Activated CD4-positive, alpha-beta T cell treated with anti-CD3 and anti-CD28 coated beads, Interleukin-10, Interleukin-2, amounts not matched to agents 100 ng/mL and 50 ng/mL, durations not matched to agents 16 hours and 8 hours (primary cell): Measurements from ENCODE around the gene TPRN.

Experiments used
- DNase-seq: peaks from one replicate; pipeline ENCODE4 v3.0.0-alpha.2; 2020

TPRN gene

DNA sequence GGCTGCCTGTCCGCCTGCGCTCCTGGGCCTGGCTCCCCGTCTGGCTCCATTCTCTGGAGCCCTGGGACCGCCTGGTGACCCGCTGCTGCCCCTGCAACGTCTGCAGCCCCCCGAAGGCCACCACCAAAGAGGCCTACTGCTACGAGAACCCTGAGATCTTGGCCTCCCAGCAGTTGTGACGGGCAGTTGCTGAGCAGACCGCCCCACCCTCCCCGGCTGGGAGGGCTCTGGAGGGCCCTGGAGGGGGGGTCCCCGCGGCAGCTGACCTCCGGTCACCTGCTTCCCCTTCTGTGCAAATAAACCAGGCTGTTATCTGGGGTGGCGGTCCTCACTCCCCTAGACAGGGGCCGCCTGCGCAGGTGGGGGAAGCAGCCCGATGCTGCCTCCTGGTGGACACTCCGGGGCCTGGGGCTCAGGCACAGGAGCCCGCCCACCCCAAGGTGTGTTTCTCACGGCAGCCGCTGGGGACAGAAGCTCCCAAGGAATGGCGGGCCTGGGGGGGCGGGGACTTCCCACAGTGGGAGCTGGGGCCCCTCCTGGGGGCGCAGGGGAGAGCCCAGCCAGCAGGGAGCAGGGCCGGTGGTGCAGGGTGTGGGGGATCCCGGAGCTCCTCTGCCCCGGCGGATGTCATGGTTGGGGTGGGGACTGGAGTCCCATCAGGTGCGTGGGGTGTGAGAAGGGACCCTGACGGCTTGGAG lies 35.8 kb upstream of the TPRN start:
- peak; percentile 93 for DNase-seq

DNA sequence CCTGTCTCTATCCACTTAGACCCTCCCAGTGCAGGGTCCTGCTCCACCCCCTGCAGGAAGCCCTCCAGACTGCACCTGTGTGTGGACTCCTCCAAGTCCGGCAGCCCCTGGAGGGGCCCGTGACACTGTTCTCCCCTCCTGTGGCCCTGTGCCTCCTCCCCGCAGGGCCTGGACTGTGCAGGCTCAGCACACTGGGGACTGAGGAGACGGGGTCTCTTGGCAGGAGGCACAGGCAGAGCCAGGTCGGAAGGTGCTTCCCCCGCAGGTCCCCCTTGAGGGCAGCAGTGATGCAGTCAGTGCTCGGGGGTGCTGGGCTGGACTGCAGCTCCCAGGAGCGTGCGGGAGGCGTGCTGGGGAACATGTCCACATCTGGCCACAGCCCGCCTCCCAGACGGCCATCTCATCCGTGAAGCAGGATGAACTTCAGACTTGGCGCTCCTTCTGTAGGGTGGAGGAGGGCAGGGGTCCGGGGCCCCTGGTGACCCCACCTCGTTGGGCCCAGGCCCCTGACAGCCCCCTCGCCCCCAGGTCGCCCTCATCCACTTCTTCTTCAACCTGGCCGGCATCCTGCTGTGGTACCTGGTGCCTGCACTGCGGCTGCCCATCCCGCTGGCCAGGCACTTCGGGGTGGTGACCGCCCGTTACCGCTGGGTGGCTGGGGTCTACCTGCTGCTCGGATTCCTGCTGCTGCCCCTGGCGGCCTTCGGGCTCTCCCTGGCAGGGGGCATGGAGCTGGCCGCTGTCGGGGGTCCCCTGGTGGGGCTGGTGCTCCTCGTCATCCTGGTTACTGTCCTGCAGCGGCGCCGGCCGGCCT lies 35.1 kb upstream of the TPRN start:
- DNase-seq: no peak

DNA sequence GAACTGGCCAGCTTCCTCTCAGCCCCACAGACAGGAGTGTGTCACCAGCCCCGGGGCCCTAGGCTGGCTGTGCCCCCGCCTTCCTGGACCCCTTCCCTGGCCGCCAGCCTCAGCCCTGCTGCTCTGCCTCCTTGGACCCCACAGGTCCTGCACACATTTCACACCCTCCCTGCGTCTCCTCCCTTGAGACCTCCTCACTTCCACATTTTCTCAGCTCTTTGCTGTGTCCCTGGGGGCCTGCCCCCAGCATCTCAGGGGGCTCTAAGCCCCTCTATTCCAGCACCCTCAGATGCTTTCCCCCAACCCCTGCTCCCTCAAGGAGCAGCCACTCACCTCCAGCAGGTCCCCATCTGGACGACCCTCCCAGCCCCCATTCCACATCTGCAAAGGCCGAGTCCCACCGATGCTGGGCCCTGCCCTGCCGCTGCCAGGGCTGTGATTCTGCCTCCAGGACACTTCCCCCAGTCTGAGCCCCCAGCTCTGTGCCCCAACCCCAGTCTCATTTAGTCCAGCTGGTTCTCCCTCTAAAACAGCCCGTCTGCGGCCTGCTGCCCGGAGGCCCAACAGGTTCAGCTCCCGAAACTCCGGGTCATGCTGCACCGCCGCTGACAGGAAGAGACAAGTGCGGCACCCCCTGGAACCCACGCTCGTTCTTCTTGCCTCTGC lies 34.4 kb upstream of the TPRN start:
- DNase-seq: no peak

DNA sequence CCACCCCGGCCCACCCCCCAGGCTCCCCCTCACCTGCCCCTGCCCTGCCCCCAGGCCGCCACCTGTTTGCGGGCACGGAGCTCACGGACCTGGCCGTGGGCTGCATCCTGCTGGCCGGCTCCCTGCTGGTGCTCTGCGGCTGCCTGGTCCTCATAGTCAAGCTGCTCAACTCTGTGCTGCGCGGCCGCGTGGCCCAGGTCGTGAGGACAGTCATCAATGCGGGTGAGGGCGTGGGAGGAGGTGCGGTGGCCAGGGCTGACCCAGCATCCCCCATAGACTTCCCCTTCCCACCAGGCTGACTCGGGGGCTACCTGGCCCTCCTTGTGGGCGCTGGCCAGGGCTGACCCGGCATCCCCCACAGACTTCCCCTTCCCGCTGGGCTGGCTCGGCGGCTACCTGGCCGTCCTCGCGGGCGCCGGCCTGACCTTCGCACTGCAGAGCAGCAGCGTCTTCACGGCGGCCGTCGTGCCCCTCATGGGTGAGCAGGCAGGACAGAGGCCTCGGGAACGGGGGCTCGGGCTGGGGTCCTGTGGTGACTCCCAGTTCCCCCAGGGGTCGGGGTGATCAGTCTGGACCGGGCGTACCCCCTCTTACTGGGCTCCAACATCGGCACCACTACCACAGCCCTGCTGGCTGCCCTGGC lies 33.6 kb upstream of the TPRN start:
- no peak for DNase-seq

DNA sequence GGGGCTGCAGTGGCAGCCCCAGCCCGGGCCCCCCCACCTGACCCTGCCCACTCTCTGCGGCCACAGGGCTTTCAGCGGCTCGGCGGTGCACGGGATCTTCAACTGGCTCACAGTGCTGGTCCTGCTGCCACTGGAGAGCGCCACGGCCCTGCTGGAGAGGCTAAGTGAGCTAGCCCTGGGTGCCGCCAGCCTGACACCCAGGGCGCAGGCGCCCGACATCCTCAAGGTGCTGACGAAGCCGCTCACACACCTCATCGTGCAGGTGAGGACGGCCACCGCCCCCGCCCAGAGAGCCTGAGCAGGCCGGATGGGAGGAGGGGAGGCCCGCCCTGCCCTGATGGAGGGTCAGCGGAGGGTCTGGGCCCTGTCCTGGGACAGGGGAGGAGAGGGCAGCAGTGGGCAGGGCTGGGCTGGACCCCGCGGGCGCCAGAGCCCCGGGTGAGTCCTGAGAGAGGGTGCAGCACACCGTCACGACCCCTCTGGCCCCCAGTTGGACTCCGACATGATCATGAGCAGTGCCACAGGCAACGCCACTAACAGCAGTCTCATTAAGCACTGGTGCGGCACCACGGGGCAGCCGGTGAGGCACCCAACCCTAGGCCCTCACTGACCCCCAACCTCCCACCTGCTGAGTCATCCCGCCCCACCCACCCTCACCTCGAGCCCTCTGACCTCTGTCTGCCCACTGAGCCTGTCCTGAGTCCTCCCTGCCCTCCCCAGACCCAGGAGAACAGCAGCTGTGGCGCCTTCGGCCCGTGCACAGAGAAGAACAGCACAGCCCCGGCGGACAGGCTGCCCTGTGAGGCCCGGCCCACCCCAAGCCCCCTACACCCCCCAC lies 32.8 kb upstream of the TPRN start:
- no peak for DNase-seq

DNA sequence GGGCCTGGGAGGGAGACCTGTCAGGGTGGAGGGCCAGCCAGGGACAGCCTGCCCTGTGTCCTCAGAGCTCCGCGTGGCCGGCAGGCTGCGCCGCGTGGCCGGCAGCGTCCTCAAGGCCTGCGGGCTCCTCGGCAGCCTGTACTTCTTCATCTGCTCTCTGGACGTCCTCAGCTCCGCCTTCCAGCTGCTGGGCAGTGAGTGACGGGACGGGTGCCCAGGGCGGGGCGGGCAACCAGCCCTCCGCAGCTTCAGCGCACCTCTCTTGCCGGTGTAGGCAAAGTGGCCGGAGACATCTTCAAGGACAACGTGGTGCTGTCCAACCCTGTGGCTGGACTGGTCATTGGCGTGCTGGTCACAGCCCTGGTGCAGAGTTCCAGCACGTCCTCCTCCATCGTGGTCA lies 32.0 kb upstream of the TPRN start:
- no peak for DNase-seq

DNA sequence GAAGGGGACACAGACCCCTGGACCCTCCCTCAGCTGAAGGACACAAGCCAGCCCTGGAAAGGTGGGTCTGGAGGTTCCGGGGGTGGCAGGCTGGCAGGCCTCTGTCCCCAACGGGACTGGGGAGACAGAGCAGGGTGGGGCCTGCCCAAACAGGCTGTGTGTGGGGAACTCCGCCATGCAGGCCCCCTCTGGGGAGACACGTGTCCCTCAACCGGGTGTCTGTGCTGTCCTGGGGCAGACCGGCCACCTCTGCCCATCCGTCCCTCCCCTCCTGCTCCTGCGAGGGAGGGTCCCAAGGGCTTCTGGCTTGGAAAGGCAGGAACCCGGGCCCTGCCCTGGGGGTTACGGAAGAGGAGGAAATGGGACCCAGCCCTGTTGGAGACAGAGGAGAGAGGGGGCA lies 31.6 kb upstream of the TPRN start:
- no peak for DNase-seq

DNA sequence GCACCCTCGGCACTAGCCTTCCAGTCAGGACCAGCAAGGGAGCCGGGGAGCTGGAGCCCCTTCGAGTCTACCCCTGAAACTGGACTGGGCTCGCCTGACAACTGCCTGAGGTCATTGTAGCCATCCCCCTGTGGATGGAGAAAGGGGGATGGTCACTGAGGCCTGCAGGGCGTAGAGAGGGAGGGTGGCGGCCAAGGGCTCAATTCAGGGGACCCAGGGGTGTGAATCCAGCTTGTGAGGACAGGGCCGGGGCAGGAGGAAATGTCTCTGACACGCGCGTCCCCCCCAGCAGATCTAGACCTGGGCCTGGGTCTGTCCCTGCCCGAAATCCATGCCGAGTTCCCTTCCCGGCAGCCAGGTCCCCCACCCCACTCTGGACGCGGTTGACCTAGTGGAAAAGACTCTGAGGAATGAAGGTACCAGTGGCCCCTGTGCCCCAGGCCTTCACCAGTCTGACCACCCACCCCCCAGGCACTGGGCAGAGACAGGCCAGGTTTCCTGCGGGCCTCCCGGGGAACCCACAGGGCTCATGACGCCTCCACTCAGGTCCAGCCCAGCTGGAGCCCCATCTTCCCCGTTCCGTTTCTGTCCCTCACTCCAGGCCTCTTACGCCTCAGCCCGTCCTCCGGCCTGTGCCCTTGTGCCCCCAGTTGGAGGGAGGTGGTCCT lies 31.0 kb upstream of the TPRN start:
- no peak for DNase-seq

DNA sequence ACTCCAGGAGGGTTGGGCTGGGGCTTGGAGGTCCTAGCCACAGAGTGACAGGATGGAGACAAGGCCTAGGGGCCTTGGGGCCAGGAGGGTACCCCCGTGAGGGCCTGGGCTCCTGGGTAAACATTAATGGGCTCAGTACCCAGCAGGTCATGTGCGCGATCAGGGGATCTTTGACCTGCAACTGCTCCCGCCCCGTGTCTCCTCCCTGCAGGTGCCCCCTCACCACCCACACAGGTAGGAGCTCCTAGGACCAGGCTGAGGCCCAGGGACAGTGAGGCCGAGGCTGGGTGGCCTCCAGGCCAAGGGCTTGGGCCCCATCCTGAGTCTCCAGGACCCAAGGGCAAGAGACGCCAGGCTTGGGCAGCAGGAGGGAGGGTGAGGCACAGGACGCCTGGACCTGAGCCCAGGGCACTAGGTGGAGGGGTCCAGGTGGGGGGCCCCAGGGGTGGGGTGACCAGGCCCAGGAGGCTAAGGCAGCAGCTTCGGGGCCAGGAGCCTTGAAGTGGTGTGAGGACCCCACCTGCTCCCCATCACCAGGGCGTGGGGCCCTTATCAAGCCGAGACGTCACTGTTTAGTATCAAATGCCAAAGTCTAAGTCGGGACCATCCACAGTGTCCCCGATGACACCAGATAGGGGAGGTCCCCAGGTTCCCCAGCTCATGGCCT lies 30.3 kb upstream of the TPRN start, which contains the start of gene SLC34A3:
Gene SLC34A3, plus strand, starts transcription at position 197 of the 667 bp plus-strand sequence. CDS start 802 bp downstream, outside the sequence.
- no peak for DNase-seq

DNA sequence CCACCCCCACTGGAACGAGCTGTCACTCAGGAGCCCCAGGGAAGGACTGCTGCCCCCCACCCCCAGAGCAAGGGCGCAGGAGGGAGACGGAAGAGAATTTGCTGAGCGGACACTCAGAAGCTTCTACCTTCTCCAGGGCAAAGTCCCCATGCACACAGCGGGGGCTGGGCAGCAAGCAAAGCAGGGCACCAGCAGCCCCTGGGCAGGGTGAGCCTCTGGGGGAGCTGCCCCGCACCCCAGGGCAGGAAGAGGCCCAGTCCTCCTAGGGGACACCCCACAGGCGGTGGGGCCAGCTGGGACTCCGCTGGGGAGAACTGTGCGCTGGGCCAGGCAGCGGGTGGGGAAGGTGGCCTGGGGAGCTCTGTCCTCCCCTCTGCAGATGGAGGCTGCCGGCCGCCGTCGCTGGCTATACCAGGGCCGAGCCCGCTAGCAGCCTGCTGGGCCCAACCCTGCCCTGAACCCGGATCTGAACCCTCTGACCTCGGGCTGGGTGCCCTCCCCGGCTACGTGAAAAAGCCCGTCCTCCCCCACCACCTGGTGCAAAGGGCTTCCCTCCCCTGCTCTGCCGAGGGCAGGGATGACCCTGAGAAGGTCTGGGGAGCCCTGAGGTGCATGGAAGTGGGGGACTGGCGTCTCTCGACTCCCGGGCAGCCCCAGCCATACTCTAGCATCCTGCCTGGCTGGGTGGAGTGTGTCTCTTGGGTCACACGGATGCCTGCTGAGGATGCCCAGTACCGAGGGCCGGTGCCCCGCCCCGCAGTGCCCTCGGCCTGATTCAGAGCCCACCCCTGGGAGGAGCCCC lies 29.6 kb upstream of the TPRN start:
- no peak for DNase-seq

DNA sequence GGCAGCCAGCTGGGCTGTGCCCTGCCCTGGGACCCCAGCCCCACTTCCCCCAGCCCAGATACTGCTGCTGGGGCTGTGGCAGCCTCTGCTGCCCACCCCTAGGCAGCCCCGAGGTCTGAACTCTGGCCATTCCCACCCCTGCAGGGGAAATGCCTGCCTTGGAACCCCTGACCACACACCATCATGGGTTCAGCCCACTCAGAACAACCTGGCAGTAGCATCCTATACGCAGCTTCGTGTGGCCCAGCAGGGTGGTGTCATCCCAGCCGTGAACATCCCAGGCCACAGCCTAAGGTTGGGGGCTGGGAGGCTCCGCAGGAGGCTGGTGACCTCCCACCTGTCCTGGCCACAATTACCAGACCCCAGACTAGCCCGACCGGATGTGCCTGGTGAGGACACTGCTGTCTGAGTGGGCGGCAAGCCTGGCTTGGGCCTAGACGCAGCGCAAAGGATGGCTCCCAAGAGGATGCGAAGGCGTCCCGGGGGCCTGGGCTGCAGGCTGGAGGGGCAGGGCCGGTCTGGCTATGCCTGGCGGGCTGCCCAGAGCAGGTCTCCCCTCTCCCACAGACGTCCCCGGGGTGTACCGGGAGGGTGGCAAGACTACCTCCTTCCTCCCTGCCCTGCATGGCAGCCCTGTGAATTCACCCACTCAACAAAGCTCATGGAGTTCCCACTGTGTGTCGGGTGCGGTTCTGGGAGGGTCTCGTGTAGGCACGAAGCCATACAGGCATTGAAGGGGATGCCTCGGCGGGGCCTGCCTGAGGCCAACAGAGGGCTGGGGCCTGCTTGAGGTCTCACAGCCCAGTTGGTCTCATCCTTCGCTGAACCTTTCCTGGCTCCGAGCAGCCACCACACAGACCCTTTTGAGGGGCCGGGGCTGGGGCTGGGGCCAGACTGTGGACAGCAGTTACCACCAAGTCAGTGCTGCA lies 28.7 kb upstream of the TPRN start:
- DNase-seq: no peak

DNA sequence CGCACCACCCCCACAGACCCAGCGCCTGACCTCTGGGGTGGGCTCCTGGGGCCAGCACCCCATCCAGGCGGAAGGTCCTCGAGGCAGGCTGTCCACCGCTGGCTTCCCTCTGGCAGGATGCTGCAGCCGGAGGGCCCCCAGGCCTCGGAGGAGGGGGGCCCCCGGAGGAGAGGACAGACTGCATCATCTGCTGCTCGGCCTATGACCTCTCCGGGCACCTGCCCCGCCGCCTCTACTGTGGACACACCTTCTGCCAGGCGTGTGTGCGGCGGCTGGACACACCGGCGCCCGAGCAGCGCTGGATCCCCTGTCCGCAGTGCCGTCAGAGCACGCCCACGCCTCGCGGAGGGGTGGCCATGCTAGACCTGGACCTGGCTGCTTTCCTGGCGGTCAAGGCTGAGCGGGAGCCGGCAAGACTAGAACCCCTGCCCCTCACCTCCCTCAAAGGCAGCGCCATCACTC lies 28.0 kb upstream of the TPRN start:
- DNase-seq: no peak

DNA sequence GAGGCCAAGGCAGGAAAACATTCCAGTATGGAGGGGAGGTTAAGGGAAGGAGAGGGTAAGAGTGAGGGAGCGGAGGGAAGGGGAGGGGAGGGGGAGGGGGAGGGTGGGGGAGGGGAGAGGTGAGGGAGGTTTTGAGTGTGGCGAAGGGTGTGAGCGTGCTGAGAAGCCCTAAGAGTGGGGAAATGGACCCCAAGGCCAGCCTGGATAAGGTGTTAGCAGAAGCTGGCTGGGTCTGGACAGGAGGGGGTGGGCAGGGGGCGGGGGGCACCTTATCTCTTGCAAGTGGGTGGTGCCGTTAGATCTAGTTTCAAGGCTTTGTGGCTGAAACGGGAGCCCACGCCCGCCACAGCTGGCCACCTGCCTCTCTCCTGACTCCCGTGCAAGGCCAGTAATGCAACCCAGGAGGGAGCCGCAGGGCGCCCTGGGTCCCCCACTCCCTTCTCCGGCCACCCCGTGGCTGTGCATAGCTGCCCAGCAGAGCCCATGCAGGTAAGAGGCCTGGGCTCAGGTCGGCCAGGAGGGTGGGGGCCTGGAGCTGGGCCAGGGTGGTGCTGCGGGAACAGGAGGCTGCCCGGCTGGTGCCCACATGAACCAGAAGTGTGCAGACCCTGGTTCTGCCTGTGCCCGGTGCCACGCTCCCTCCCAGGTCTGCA lies 27.4 kb upstream of the TPRN start:
- DNase-seq: no peak

DNA sequence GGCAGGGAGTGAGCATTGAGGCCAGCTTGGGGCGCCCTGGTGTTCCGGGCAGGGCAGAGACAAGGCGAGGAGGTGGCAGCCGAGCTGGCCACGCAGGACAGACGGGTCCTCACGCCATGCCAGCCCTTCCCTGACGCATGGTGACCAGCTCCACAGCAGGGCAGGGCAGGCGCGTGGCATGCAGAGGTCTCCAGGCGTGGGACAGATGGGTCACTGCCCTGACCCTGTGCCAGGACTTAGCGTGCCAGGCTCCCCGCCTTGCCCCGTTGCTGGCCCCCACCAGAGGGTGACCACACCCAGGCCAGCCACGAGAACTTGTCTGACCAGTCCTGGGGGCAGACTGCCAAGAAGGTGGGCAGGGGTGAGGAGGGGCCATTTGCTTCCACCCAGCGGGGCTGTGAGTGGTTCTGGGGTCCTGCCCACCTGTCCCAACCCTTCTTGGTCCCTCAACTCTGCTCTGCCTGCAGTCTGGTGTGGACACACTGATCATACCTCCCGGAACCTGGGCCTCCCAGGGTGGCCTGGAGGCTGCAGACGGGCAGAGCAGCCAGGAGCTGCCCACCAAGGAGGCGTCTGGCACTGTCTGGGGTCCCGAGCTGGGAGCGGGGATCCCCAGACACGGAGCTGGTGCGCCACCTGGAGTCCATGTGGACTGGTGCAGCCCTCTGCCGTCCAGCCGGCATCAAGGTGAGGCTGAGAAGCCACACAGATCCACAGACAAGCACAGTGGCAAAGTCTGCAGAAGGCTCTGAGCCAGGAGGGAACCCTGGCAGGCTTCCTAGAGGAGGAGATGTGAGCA lies 26.7 kb upstream of the TPRN start, which contains the start of gene RNF224:
Gene RNF224, plus strand, starts transcription at position 449 of the 799 bp plus-strand sequence. CDS start 834 bp downstream, outside the sequence.
- peak; percentile 87 for DNase-seq

DNA sequence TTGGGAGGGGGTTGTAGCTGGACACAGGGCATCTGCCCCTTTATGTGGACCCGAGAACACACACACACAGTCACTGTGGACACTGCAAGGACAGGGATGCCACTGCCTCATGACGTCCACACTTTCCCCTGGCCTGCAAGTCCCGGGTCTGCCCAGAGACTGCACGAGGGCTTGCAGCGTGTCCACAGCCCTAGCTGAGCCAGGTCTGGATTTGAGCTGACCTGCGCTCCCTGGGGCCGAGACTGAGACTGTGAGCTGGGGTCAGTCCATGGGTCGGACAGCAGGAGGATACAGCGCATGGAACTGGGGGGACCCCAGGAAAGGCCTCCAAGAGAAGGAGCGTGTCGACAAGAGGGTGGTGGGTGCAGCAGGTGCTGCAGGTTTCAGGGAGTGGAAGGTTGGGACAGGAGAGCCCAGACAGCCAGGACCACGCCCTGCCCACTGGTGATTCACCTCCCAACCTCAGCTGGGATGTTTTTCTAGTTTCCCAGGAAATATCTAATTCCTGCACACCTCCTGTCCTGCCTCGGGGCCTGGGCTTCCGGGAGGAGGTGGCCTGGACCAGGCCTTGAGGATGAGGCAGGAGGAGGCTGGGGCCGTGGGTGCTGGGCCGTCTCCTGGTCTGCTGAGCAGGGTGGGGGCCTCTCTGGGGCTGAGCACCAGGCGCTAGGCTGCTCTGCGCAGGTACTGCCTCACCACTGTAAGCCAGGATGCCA lies 26.0 kb upstream of the TPRN start:
- DNase-seq: no peak

DNA sequence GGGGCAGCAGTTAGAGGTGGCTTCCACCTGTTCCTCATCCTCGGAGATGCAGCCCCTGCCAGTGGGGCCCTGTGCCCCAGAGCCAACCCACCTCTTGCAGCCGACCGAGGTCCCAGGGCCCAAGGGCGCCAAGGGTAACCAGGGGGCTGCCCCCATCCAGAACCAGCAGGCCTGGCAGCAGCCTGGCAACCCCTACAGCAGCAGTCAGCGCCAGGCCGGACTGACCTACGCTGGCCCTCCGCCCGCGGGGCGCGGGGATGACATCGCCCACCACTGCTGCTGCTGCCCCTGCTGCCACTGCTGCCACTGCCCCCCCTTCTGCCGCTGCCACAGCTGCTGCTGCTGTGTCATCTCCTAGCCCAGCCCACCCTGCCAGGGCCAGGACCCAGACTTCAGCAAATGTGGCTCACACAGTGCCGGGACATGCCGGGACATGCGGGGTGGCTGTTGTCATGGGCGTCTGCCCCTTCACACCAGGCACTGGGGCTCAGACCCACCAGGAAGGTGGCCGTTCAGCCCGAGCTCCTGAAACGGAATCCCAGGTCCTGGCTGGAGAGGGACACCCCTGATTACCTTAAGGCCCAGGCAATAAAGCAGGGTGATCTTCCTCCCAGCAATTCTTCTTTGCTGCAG lies 25.3 kb upstream of the TPRN start:
- DNase-seq: no peak
